Measurements from ENCODE around the gene SLC16A4.

Gene SLC16A4

DNA sequence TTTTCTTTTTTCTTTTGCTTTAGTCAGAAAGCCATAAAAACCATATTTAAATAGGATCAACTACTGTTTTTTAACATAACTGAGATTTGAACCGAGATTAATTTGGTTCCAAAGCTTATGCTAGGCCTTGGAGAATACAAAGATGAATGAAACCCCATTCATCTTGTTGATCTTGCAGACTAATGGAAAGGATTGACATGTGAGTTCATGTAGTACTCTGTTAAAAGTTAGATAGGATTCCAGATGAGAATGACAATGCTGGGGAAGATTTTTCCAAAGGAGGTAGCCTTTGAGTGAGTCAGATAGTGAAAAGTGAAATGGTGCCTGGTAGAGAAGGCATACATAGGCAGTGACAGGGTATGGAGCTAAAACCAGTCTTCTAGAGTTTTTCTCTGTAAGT lies 29.0 kb downstream of the SLC16A4 start:
- no peak for DNase-seq (ENCODE audit: low spot score in 2 of 2)
- no peaks in the 10 kb centered on the region; the same call in 1 of the 2 replicates for H3K4me1 ChIP-seq
- H3K36me3 ChIP-seq (replicated peaks): peaks cover 36% of the 10 kb centered on the region
- no peak overlapping the region for H3K4me3 ChIP-seq
- no peaks in the 10 kb centered on the region for H3K27me3 ChIP-seq (ENCODE audit: low read depth)
- in situ Hi-C loops (cut with MboI; ENCODE audit: low sequenced_read_pairs): no loop called here
- no peaks in the 10 kb centered on the region for H3K9me3 ChIP-seq

DNA sequence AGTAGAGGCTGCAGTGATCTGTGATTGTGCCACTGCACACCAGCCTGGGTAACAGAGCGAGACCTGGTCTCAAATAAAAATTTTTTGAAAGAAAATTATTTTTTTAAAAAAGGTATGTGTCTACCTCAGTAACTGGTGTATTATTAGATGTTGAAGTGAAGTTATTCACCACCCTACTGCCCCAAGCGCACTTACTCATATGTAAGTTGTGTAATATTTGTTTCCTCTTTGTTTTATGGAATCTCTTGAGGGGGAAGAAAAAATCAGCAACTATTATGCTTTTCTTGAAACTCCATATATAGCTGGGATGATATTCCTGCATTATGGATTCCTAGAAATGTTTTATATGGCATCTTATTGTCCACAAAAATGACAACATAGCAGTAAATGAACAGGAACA lies 30.4 kb downstream of the SLC16A4 start:
- peaks cover 39% of the 10 kb centered on the region for H3K36me3 ChIP-seq (replicated peaks)
- no peaks in the 10 kb centered on the region; the same call in 1 of the 2 replicates for H3K4me1 ChIP-seq
- DNase-seq (ENCODE audit: low spot score in 2 of 2): no peak
- no peak overlapping the region for H3K4me3 ChIP-seq
- H3K9me3 ChIP-seq: no peaks in the 10 kb centered on the region
- in situ Hi-C loops (cut with MboI; ENCODE audit: low sequenced_read_pairs): no loop called here
- no peaks in the 10 kb centered on the region for H3K27me3 ChIP-seq (ENCODE audit: low read depth)

DNA sequence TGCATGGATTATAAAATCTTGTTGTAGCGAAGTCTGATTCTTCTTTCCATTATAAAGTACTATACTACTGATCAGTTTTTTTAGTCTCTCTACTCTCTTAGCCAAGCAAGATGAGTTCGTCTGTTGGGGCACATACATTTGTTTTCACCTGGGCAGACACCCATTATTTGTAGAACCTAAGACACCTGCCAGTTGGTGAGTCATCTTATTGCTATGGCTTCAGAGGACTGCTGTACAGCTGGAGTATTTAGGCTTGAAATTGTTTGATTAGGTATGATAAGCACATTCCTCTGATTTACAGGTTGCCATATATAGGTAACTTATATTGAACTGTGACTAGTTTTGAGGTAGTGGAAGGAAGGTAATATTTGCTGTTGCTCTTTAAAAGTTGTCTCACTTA lies 34.4 kb downstream of the SLC16A4 start:
- in situ Hi-C loops (cut with MboI; ENCODE audit: low sequenced_read_pairs): no loop called here
- no peak overlapping the region for H3K4me3 ChIP-seq
- peaks cover 9% of the 10 kb centered on the region for H3K4me1 ChIP-seq
- H3K36me3 ChIP-seq (replicated peaks): peaks cover 51% of the 10 kb centered on the region
- DNase-seq (ENCODE audit: low spot score in 2 of 2): no peak
- H3K9me3 ChIP-seq: no peaks in the 10 kb centered on the region
- no peaks in the 10 kb centered on the region for H3K27me3 ChIP-seq (ENCODE audit: low read depth)

- no peaks in the 10 kb centered on the region for H3K27me3 ChIP-seq (ENCODE audit: low read depth)
- in situ Hi-C loops (cut with MboI; ENCODE audit: low sequenced_read_pairs): no loop called here
Measured at GRCh38 chr1:110355321-110355720, 35.5 kb downstream of the SLC16A4 start.

GRCh38 chr1:110350360-110350759 lies 40.5 kb downstream of the SLC16A4 start:
- DNase-seq (ENCODE audit: low spot score in 2 of 2): no peak
- H3K4me3 ChIP-seq: no peak overlapping the region
- no peaks in the 10 kb centered on the region for H3K27me3 ChIP-seq (ENCODE audit: low read depth)
- peaks cover 47% of the 10 kb centered on the region for H3K36me3 ChIP-seq (replicated peaks)
- H3K9me3 ChIP-seq: no peaks in the 10 kb centered on the region
- peaks cover 66% of the 10 kb centered on the region for H3K4me1 ChIP-seq
- in situ Hi-C loops (cut with MboI; ENCODE audit: low sequenced_read_pairs): no loop called here

More at GRCh38 chr1:110355321-110355720, 35.5 kb downstream of the SLC16A4 start:
- no peak overlapping the region for H3K4me3 ChIP-seq
- DNase-seq (ENCODE audit: low spot score in 2 of 2): no peak
- H3K9me3 ChIP-seq: no peaks in the 10 kb centered on the region
- peaks cover 18% of the 10 kb centered on the region for H3K4me1 ChIP-seq
- H3K36me3 ChIP-seq (replicated peaks): peaks cover 54% of the 10 kb centered on the region

DNA sequence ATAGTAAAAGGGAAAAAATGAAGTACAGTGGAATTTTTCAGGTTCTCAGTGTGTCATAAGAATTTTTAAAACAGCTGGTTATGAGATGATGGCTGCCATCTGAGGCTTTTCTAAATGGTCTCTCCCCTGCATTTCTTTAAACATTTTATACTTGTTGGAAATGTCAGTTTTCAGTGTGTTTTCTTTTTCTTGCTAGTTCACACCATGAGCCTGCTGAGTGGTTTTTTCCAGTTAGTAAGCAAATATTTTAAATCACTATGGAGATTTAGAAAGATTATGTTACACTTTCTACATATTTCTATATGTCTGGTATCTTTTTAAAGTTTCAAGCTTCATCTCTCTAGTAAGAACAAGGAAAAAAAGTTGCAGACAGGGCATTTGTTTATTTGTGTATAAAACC lies 42.1 kb downstream of the SLC16A4 start:
- Histone ChIP-seq H3K36me3 (replicated peaks) (peaks cover 49% of the 10 kb centered on the region), H3K4me1 (peaks cover 77% of the 10 kb centered on the region), H3K4me3 (no peak overlapping the region), H3K27me3 (ENCODE audit: low read depth) (no peaks in the 10 kb centered on the region), H3K9me3 (no peaks in the 10 kb centered on the region)
- no peak for DNase-seq (ENCODE audit: low spot score in 2 of 2)
- in situ Hi-C loops (cut with MboI; ENCODE audit: low sequenced_read_pairs): no loop called here

- H3K4me3 ChIP-seq: no peak overlapping the region
- no peaks in the 10 kb centered on the region for H3K27me3 ChIP-seq (ENCODE audit: low read depth)
- peaks cover 84% of the 10 kb centered on the region for H3K4me1 ChIP-seq
- DNase-seq (ENCODE audit: low spot score in 2 of 2): no peak
- H3K36me3 ChIP-seq (replicated peaks): peaks cover 51% of the 10 kb centered on the region
- no peaks in the 10 kb centered on the region for H3K9me3 ChIP-seq
- in situ Hi-C loops (cut with MboI; ENCODE audit: low sequenced_read_pairs): no loop called here
Measured at GRCh38 chr1:110348050-110348449, 42.8 kb downstream of the SLC16A4 start.

DNA sequence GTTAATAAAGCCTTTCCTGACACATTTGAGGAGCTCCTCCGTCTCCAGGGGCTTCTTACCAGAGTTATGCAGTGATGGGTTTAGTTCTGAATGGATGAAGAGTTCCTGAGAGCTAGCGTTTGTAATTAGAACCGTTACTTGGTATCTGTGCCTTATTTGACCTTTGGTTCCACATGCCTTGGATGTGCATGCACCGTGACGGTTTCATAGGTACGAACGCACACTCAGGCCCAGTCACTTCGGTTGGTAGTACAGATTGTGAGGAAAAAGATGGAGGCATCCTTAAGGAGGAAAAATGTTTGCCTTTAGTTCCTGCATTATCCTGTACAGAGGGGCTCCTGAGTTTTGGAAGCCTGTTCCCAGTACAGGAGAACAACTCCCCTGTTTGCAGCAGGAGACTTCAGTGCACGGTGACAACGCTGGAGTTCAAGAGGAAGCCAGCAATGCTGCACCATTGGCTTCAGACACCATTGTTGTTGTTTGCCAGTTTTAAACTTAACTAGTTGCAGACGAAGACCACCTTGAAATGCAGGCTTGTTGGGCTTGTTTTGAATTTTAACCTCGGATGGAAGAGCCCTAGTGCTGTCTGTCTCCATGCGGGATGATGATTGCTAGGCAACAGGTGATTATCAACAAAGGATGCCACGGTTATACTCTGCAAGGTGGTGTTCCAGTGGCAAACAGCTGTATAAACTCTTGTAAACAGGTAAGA lies 43.5 kb downstream of the SLC16A4 start:
- Histone ChIP-seq H3K9me3 (no peaks in the 10 kb centered on the region), H3K4me3 (no peak overlapping the region), H3K27me3 (ENCODE audit: low read depth) (no peaks in the 10 kb centered on the region), H3K4me1 (peaks cover 89% of the 10 kb centered on the region), H3K36me3 (replicated peaks) (peaks cover 56% of the 10 kb centered on the region)
- DNase-seq (ENCODE audit: low spot score in 2 of 2): no peak
- in situ Hi-C loops (cut with MboI; ENCODE audit: low sequenced_read_pairs): no loop called here

DNA sequence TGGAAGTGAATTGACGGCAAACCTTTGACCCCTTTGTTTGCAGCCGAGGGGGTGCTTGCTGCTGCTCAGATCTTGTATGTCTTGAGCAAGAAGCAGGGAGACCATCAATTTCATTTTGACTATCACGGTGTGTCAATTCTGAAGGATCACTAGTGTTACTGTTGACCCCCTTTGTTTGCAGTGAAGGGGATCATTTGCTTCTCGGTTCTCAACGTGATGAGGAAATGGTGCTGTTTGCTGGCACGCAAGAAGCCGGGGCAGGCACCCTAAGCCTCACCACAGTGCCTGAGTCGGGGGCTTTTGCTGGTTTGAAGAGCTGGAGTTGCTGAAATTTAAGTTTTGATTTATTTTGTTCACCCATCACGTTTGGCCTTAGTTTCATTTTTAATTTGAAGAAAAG lies 44.1 kb downstream of the SLC16A4 start:
- Histone ChIP-seq H3K4me1 (peaks cover 83% of the 10 kb centered on the region), H3K27me3 (ENCODE audit: low read depth) (no peaks in the 10 kb centered on the region), H3K36me3 (replicated peaks) (peaks cover 59% of the 10 kb centered on the region), H3K9me3 (no peaks in the 10 kb centered on the region), H3K4me3 (no peak overlapping the region)
- DNase-seq (ENCODE audit: low spot score in 2 of 2): peak in 1 of 2 experiments; percentile 47
- in situ Hi-C loops (cut with MboI; ENCODE audit: low sequenced_read_pairs): no loop called here

- H3K4me3 ChIP-seq: peak overlapping the region; percentile 2; the same call in 1 of the 2 replicates
- peaks cover 62% of the 10 kb centered on the region for H3K36me3 ChIP-seq (replicated peaks)
- no peak for DNase-seq (ENCODE audit: low spot score in 2 of 2)
- peaks cover 76% of the 10 kb centered on the region for H3K4me1 ChIP-seq
- in situ Hi-C loops (cut with MboI; ENCODE audit: low sequenced_read_pairs): no loop called here
- H3K27me3 ChIP-seq (ENCODE audit: low read depth): no peaks in the 10 kb centered on the region
- no peaks in the 10 kb centered on the region for H3K9me3 ChIP-seq
Measured at GRCh38 chr1:110345480-110345879, 45.3 kb downstream of the SLC16A4 start.

DNA sequence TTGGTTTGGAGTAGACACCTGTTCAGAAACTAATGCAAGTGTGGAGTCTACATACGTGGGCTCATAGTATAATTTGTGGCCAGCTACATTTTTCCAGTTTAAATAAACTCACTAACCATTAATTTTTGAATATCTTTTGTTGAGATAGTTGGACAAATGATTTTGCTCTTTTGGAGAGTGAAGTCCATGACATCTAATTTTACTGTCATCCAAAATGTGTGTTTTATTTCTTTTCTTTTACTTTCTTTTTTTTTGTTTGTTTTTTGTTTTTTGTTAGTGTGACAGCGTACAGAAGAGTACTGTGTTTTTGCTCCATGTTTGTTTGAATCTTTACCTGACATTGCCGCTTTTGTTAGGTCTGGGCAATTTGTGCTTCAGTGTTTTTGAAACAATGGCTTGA lies 46.7 kb downstream of the SLC16A4 start:
- Histone ChIP-seq H3K27me3 (ENCODE audit: low read depth) (no peaks in the 10 kb centered on the region), H3K4me3 (peak overlapping the region; percentile 97), H3K9me3 (no peaks in the 10 kb centered on the region), H3K4me1 (peaks cover 65% of the 10 kb centered on the region), H3K36me3 (replicated peaks) (peaks cover 65% of the 10 kb centered on the region)
- in situ Hi-C loops (cut with MboI; ENCODE audit: low sequenced_read_pairs): no loop called here
- DNase-seq (ENCODE audit: low spot score in 2 of 2): no peak

GRCh38 chr1:110343249-110343648 lies 47.6 kb downstream of the SLC16A4 start:
- DNase-seq (ENCODE audit: low spot score in 2 of 2): no peak

DNA sequence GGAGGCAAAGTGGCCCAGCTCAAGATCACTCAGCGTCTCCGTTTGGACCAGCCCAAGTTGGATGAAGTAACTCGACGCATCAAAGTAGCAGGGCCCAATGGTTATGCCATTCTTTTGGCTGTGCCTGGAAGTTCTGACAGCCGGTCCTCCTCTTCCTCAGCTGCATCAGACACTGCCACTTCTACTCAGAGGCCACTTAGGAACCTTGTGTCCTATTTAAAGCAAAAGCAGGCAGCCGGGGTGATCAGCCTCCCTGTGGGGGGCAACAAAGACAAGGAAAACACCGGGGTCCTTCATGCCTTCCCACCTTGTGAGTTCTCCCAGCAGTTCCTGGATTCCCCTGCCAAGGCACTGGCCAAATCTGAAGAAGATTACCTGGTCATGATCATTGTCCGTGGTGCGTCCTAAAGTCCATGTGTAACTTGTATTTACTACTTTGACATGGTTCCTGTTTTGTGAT lies 48.9 kb downstream of the SLC16A4 start:
- no peaks in the 10 kb centered on the region for H3K9me3 ChIP-seq
- DNase-seq (ENCODE audit: low spot score in 2 of 2): no peak
- no peaks in the 10 kb centered on the region for H3K27me3 ChIP-seq (ENCODE audit: low read depth)
- H3K4me1 ChIP-seq: peaks cover 50% of the 10 kb centered on the region
- peak overlapping the region; percentile 97 for H3K4me3 ChIP-seq
- in situ Hi-C loops (cut with MboI; ENCODE audit: low sequenced_read_pairs): no loop called here
- H3K36me3 ChIP-seq (replicated peaks): peaks cover 58% of the 10 kb centered on the region

More at GRCh38 chr1:110343249-110343648, 47.6 kb downstream of the SLC16A4 start:
- Histone ChIP-seq H3K4me1 (peaks cover 56% of the 10 kb centered on the region), H3K27me3 (ENCODE audit: low read depth) (no peaks in the 10 kb centered on the region), H3K36me3 (replicated peaks) (peaks cover 65% of the 10 kb centered on the region), H3K9me3 (no peaks in the 10 kb centered on the region), H3K4me3 (peak overlapping the region; percentile 97)
- in situ Hi-C loops (cut with MboI; ENCODE audit: low sequenced_read_pairs): no loop called here

GRCh38 chr1:110341146-110341871 lies 49.5 kb downstream of the SLC16A4 start:
- H3K4me1 ChIP-seq: peaks cover 48% of the 10 kb centered on the region
- in situ Hi-C loops (cut with MboI; ENCODE audit: low sequenced_read_pairs): no loop called here
- peak overlapping the region; percentile 97 for H3K4me3 ChIP-seq
- H3K36me3 ChIP-seq (replicated peaks): peaks cover 58% of the 10 kb centered on the region
- peak in 1 of 2 experiments; percentile 13 for DNase-seq (ENCODE audit: low spot score in 2 of 2)
- no peaks in the 10 kb centered on the region for H3K27me3 ChIP-seq (ENCODE audit: low read depth)
- H3K9me3 ChIP-seq: no peaks in the 10 kb centered on the region

All from HAP-1 (cell line).